H1 (cell line): ENCODE measurements around the gene CHRNA4. TPM values are rescaled to one million over a fixed set of nuclear protein-coding genes. Genes with fewer than 3 reads are reported as not detected.

Source experiments
- CTCF ChIA-PET: fragments of 300-600 bp; sonication (Branson Sonifier 250); formaldehyde crosslinking; loops from one replicate; lab custom pipeline; 2021; ENCODE audit not compliant: partially characterized antibody; lab: Charles Lee
- POLR2A ChIA-PET: fragments of 300-600 bp; sonication (Branson Sonifier 250); formaldehyde crosslinking; loops from one replicate; lab custom pipeline; 2021; ENCODE audit warnings: inconsistent platforms; ENCODE audit not compliant: partially characterized antibody; lab: Charles Lee
- DNase-seq, 2 experiments: peaks; one replicate each; pipeline versions ENCODE4 v3.0.0 to v3.0.0-alpha.2; 2010 to 2022; ENCODE audit warnings: low spot score in 2 of 2, low read depth in 1 of 2, mixed read lengths in 1 of 2
- FAIRE-seq: peaks from 2 replicates; lab custom pipeline; 2011; peaks lifted over from hg19 to GRCh38; lab: Jason Lieb, UNC
- H2AFZ ChIP-seq: 2 replicates; pipeline ENCODE4 v1.8.1; 2012; ENCODE audit warnings: low read length, inconsistent platforms
- H2AK5ac ChIP-seq: 2 replicates; pipeline ENCODE4 v1.6.1; 2013; ENCODE audit warnings: low read depth, low read length
- H2BK120ac ChIP-seq: replicated peaks from 2 replicates; pipeline ENCODE3; 2013; ENCODE audit warnings: low read depth, low read length, inconsistent platforms
- H2BK12ac ChIP-seq: 2 replicates; pipeline ENCODE4 v1.6.1; 2013; ENCODE audit warnings: low read depth, low read length
- H2BK15ac ChIP-seq: 2 replicates; pipeline ENCODE4 v1.6.1; 2013; ENCODE audit warnings: low read length
- H2BK20ac ChIP-seq: 2 replicates; pipeline ENCODE4 v1.6.1; 2013; ENCODE audit warnings: low read length
- H2BK5ac ChIP-seq: 2 replicates; pipeline ENCODE4 v1.6.1; 2013; ENCODE audit warnings: low read depth, low read length
- H3K14ac ChIP-seq: 2 replicates; pipeline ENCODE4 v1.6.1; 2013; ENCODE audit warnings: inconsistent platforms; ENCODE audit not compliant: insufficient read length
- H3K18ac ChIP-seq: 2 replicates; pipeline ENCODE4 v1.6.1; 2013; ENCODE audit warnings: low read length; ENCODE audit errors: extremely low read depth
- H3K23ac ChIP-seq: 2 replicates; pipeline ENCODE4 v1.6.1; 2013; ENCODE audit warnings: inconsistent platforms; ENCODE audit not compliant: insufficient read length
- H3K23me2 ChIP-seq: 2 replicates; pipeline ENCODE4 v1.6.1; 2013; ENCODE audit warnings: low read depth, low read length
- H3K27ac ChIP-seq: 2 replicates; pipeline ENCODE4 v1.6.1; 2011; ENCODE audit warnings: low read depth, low read length, inconsistent platforms
- H3K27me3 ChIP-seq, 4 experiments: replicated peaks in 1 of 4; 1 replicate in 1 of 4; 2 replicates in 3 of 4; pipeline versions ENCODE4 v1.6.1 to v1.8.1; 2011 to 2013; ENCODE audit warnings: low read length in 3 of 4, mild to moderate bottlenecking in 3 of 4, inconsistent platforms in 2 of 4, mixed read lengths in 2 of 4, moderate library complexity in 1 of 4; ENCODE audit not compliant: control insufficient read depth in 3 of 4, insufficient read depth in 3 of 4; ENCODE audit errors: extremely low read depth in 1 of 4
- H3K36me3 ChIP-seq, 4 experiments: 2 replicates each; pipeline versions ENCODE4 v1.6.1 to v1.8.1; 2011 to 2013; ENCODE audit warnings: mild to moderate bottlenecking in 4 of 4, low read length in 3 of 4, moderate library complexity in 2 of 4, control low read depth in 1 of 4, inconsistent platforms in 1 of 4; ENCODE audit not compliant: insufficient read depth in 4 of 4, control insufficient read depth in 2 of 4
- H3K4ac ChIP-seq: replicated peaks from 2 replicates; pipeline ENCODE3; 2013; ENCODE audit warnings: low read length, low read depth, mixed read lengths, inconsistent platforms; ENCODE audit not compliant: insufficient read length
- H3K4me1 ChIP-seq, 4 experiments: replicated peaks in 1 of 4; 1 replicate in 1 of 4; 2 replicates in 3 of 4; pipeline versions ENCODE4 v1.6.1 to v1.8.1; 2011 to 2013; ENCODE audit warnings: low read length in 3 of 4, inconsistent platforms in 2 of 4, mixed read lengths in 1 of 4; ENCODE audit not compliant: insufficient read depth in 4 of 4, control insufficient read depth in 3 of 4
- H3K4me2 ChIP-seq, 2 experiments: 2 replicates each; pipeline versions ENCODE4 v1.6.1 to v1.8.1; 2011 to 2013; ENCODE audit warnings: low read depth in 2 of 2, low read length in 2 of 2, control low read depth in 1 of 2, inconsistent platforms in 1 of 2, mild to moderate bottlenecking in 1 of 2; ENCODE audit not compliant: insufficient read depth in 1 of 2
- H3K4me3 ChIP-seq, 4 experiments: fragments of 200-600, 300-600 bp in 1 of 4; sonication (generic), shearing (Covaris generic), sonication (Bioruptor Twin) in 1 of 4; 2 replicates each; pipeline versions ENCODE4 v1.5.1 to v1.8.1; 2011 to 2016; ENCODE audit warnings: low read length in 4 of 4, low read depth in 3 of 4, control low read depth in 2 of 4, inconsistent platforms in 2 of 4, mild to moderate bottlenecking in 2 of 4, mixed read lengths in 1 of 4, moderate library complexity in 1 of 4; ENCODE audit not compliant: insufficient read depth in 2 of 4; ENCODE audit errors: extremely low read depth in 1 of 4
- H3K56ac ChIP-seq: replicated peaks from 2 replicates; pipeline ENCODE3; 2013; ENCODE audit warnings: low read depth, mild to moderate bottlenecking, mixed read lengths, low read length, inconsistent platforms; ENCODE audit not compliant: insufficient read length
- H3K79me1 ChIP-seq: 2 replicates; pipeline ENCODE4 v1.6.1; 2013; ENCODE audit warnings: low read depth, low read length, control low read depth
- H3K79me2 ChIP-seq, 2 experiments: 2 replicates each; pipeline versions ENCODE4 v1.6.1 to v1.8.1; 2012 to 2013; ENCODE audit warnings: low read length in 2 of 2, mild to moderate bottlenecking in 2 of 2, inconsistent platforms in 1 of 2; ENCODE audit not compliant: insufficient read depth in 2 of 2, control insufficient read depth in 1 of 2
- H3K9ac ChIP-seq, 4 experiments: replicated peaks in 1 of 4; 1 replicate in 1 of 4; 2 replicates in 3 of 4; pipeline versions ENCODE4 v1.6.1 to v1.8.1; 2011 to 2013; ENCODE audit warnings: low read depth in 3 of 4, low read length in 3 of 4, control low read depth in 2 of 4, mild to moderate bottlenecking in 2 of 4, moderate library complexity in 2 of 4, inconsistent platforms in 1 of 4; ENCODE audit errors: extremely low read depth in 1 of 4
- H3K9me3 ChIP-seq, 2 experiments: 2 replicates each; pipeline versions ENCODE4 v1.6.1 to v1.8.1; 2012 to 2013; ENCODE audit warnings: mild to moderate bottlenecking in 2 of 2, moderate library complexity in 2 of 2, control low read depth in 1 of 2, inconsistent platforms in 1 of 2, low read depth in 1 of 2, low read length in 1 of 2, mixed read lengths in 1 of 2; ENCODE audit not compliant: insufficient read depth in 2 of 2
- H4K20me1 ChIP-seq, 2 experiments: replicated peaks in 1 of 2; 2 replicates each; pipeline versions ENCODE3 to v1.8.1; 2011 to 2013; ENCODE audit warnings: inconsistent platforms in 2 of 2, low read length in 2 of 2, mild to moderate bottlenecking in 1 of 2; ENCODE audit not compliant: insufficient read depth in 2 of 2, control insufficient read depth in 1 of 2
- H4K5ac ChIP-seq: 2 replicates; pipeline ENCODE4 v1.6.1; 2013; ENCODE audit warnings: low read length, low read depth, mixed read lengths, inconsistent platforms; ENCODE audit not compliant: insufficient read length
- H4K8ac ChIP-seq: 2 replicates; pipeline ENCODE4 v1.8.0; 2013; ENCODE audit warnings: mild to moderate bottlenecking, moderate library complexity, low read length, inconsistent platforms; ENCODE audit not compliant: insufficient read depth; ENCODE audit errors: extremely low read depth
- H4K91ac ChIP-seq: replicated peaks from 2 replicates; pipeline ENCODE3; 2013; ENCODE audit warnings: low read length, mixed read lengths, inconsistent platforms; ENCODE audit not compliant: insufficient read length
- CBX5 ChIP-seq: fragments of 300-800, 300-1000 bp; sonication (generic); IDR thresholded peaks from 2 replicates; pipeline ENCODE4 v1.7.1; 2016; ENCODE audit warnings: antibody characterized with exemption, low read length, low read depth
- EGR1 ChIP-seq: IDR thresholded peaks from 2 replicates; pipeline ENCODE4 v1.6.1; 2011; ENCODE audit warnings: low read depth, low read length, borderline replicate concordance
- HDAC2 ChIP-seq, 2 experiments: fragments of 300-600 bp in 1 of 2; sonication (generic) in 1 of 2; IDR thresholded peaks; 2 replicates each; pipeline ENCODE4 v1.6.1; 2011 to 2012; ENCODE audit warnings: low read depth in 2 of 2, low read length in 2 of 2, mild to moderate bottlenecking in 2 of 2, moderate library complexity in 2 of 2, borderline replicate concordance in 1 of 2, inconsistent platforms in 1 of 2
- KDM5A ChIP-seq: fragments of 200-600 bp; IDR thresholded peaks from 2 replicates; pipeline ENCODE4 v1.7.1; 2012; ENCODE audit warnings: mild to moderate bottlenecking, low read length, inconsistent platforms, mixed read lengths
- MAFK ChIP-seq: IDR thresholded peaks from 2 replicates; pipeline ENCODE4 v1.6.1; 2012; ENCODE audit warnings: low read depth, mild to moderate bottlenecking, improper control_type of control experiment, low read length
- RAD21 ChIP-seq, 2 experiments: IDR thresholded peaks in 1 of 2; conservative IDR thresholded peaks in 1 of 2; 2 replicates each; pipeline ENCODE4 v1.6.1; 2011; ENCODE audit warnings: low read depth in 2 of 2, low read length in 2 of 2, improper control_type of control experiment in 1 of 2, inconsistent platforms in 1 of 2, mild to moderate bottlenecking in 1 of 2, moderate library complexity in 1 of 2
- RFX5 ChIP-seq: IDR thresholded peaks from 2 replicates; pipeline ENCODE4 v1.6.1; 2011; ENCODE audit warnings: low read depth, low read length, improper control_type of control experiment, borderline replicate concordance
- RNF2 ChIP-seq: fragments of 200-900, 300-1000 bp; sonication (generic); IDR thresholded peaks from 2 replicates; pipeline ENCODE4 v1.7.1; 2016; ENCODE audit warnings: borderline replicate concordance, low read depth, mild to moderate bottlenecking, antibody characterized with exemption, low read length; ENCODE audit not compliant: poor library complexity, severe bottlenecking; ENCODE audit errors: missing control alignments
- SIRT6 ChIP-seq: IDR thresholded peaks from one replicate; pipeline ENCODE4 v1.7.1; 2012; ENCODE audit warnings: low read length, inconsistent platforms
- SIX5 ChIP-seq: IDR thresholded peaks from 2 replicates; pipeline ENCODE4 v1.6.1; 2011; ENCODE audit warnings: mild to moderate bottlenecking, low read depth, low read length
- SP2 ChIP-seq: IDR thresholded peaks from 2 replicates; pipeline ENCODE4 v1.6.1; 2012; ENCODE audit warnings: mild to moderate bottlenecking, low read length, inconsistent platforms
- TCF12 ChIP-seq: IDR thresholded peaks from 2 replicates; pipeline ENCODE4 v1.6.1; 2011; ENCODE audit warnings: low read depth, mild to moderate bottlenecking, low read length
- TEAD4 ChIP-seq: IDR thresholded peaks from 2 replicates; pipeline ENCODE4 v1.6.1; 2012; ENCODE audit warnings: low read depth, low read length, inconsistent platforms, mixed read lengths
- WGBS, 2 experiments: shearing (Covaris generic) in 1 of 2; methylation state at CpG; one replicate each; pipeline versions ENCODE4 v1.1.6 to v1.1.7; 2013 to 2015; ENCODE audit warnings: low lambda C conversion rate in 2 of 2, mixed read lengths in 2 of 2, inconsistent platforms in 1 of 2, low coverage in 1 of 2, missing lambda C conversion rate in 1 of 2; ENCODE audit not compliant: insufficient replicate concordance in 2 of 2, insufficient coverage in 1 of 2, insufficient read length in 1 of 2; ENCODE audit errors: extremely low coverage in 1 of 2, missing lambda C conversion rate in 1 of 2; 5-methylcytosine and 5-hydroxymethylcytosine counted together
- polyA plus RNA-seq, 7 experiments: library from polyadenylated mRNA; depleted of rRNA in 3 of 7; stranded (reverse) in 5 of 7; unstranded in 2 of 7; fragments of >200 nt in 5 of 7; fragments of 200-250 nt in 2 of 7; gene quantifications; 1 replicate in 5 of 7; 2 replicates in 1 of 7; 4 replicates in 1 of 7; pipeline versions ENCODE4 v1.2.1 to v1.2.3, GENCODE V29; 2011 to 2013; ENCODE audit warnings: missing spikeins in 2 of 7, mixed read lengths in 2 of 7
- total RNA-seq: library from RNA; stranded (reverse); fragmentation: NEBNext Ultra II Directional; extraction: Animal tissue kit (Norgen Biotek cat#: 25700); gene quantifications from 2 replicates; pipeline ENCODE4 v1.2.1, GENCODE V29; 2021

CHRNA4 gene
- total and polyA plus RNA-seq, 2 of the 8 experiments (the other 6 are each of a cell fraction or from before 2014, with no cell fraction given) = 4.3 to 5.7 TPM

DNA sequence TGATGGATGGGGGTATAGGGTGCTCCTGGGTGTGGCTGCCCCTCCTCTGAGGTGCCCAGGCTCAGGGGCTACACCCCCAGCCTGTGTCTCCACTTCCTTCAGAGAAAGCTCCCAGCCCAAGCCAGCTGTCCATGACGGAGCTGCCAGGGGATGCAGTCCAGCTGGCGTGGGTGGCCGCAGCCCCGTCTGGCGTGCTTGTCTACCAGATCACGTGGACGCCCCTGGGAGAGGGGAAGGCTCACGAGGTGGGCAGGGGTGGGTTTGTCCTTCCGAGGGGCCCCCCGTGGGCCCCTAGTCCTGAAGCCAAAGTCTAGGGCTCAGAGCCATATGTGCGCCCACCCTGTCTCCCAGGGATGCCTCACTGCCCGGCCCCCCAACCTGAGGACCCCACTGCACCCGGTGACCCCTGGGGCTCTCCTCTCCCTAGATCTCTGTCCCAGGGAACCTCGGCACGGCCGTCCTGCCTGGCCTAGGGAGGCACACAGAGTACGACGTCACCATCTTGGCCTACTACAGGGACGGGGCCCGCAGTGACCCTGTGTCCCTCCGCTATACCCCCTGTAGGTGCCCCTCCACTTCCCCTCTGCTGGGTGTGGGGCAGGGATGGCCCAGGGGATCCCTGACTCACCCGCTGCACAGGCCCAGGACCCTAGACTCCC lies 48.3 kb downstream of the CHRNA4 start:
- DNase-seq = no peak
- CTCF ChIA-PET = interaction anchor here (0.8 to 2.2 kb wide), 4 partner anchors 9 to 68 kb away, joined by 3 to 24 read pairs (median 6); no protein-coding TSS in a partner anchor
- TF ChIP-seq KDM5A (no peak), HDAC2 (IDR thresholded peaks at IDR 0.05; ENCODE audit: borderline replicate concordance in 1 of 2, low read depth in 2 of 2, low read length in 2 of 2) (no peak), MAFK (no peak), SP2 (no peak), TEAD4 (no peak), RFX5 (no peak), SIRT6 (no peak), RAD21 (IDR thresholded peaks at IDR 0.05 in 1 of 2, conservative IDR thresholded peaks at IDR 0.05 in 1 of 2; ENCODE audit: low read depth in 2 of 2, low read length in 2 of 2) (no peak), SIX5 (no peak), EGR1 (no peak), TCF12 (no peak), RNF2 (no peak), CBX5 (no peak)

More for the DNA sequence above, 48.3 kb downstream of the CHRNA4 start:
- Histone ChIP-seq H3K56ac (no peak overlapping the region), H2BK15ac (no peak overlapping the region), H4K8ac (no peak overlapping the region), H3K79me2 (no peaks in the 10 kb centered on the region), H3K4me2 (no peak overlapping the region), H2BK120ac (no peak overlapping the region), H2AK5ac (no peak overlapping the region), H3K27ac (no peak overlapping the region), H4K20me1 (no peaks in the 10 kb centered on the region), H2BK20ac (no peak overlapping the region), H2AFZ (no peak overlapping the region), H3K23me2 (no peaks in the 10 kb centered on the region), H4K91ac (no peak overlapping the region), H3K9ac (no peak overlapping the region), H3K9me3 (no peaks in the 10 kb centered on the region), H2BK12ac (no peak overlapping the region), H3K4me3 (no peak overlapping the region), H3K4ac (no peak overlapping the region), H3K14ac (no peak overlapping the region), H2BK5ac (no peak overlapping the region), H3K4me1 (no peaks in the 10 kb centered on the region; a peak in 2 of 7 replicates), H3K27me3 (no peaks in the 10 kb centered on the region), H3K23ac (no peak overlapping the region), H3K36me3 (no peaks in the 10 kb centered on the region; a peak in 1 of 8 replicates), H3K18ac (no peak overlapping the region), H4K5ac (no peak overlapping the region), H3K79me1 (no peaks in the 10 kb centered on the region)
- POLR2A ChIA-PET = interaction anchor here (0.6 kb wide), 1 partner anchor 64 kb away, joined by 3 read pairs; no protein-coding TSS in a partner anchor
- 92% methylated on average over 16 of the region's 22 CpGs; no CpG with 5 or more reads in 1 of the 2 experiments for WGBS, 2 experiments
- FAIRE-seq = no peak
